ENCODE results near the gene GAB2.

GAB2 gene

DNA sequence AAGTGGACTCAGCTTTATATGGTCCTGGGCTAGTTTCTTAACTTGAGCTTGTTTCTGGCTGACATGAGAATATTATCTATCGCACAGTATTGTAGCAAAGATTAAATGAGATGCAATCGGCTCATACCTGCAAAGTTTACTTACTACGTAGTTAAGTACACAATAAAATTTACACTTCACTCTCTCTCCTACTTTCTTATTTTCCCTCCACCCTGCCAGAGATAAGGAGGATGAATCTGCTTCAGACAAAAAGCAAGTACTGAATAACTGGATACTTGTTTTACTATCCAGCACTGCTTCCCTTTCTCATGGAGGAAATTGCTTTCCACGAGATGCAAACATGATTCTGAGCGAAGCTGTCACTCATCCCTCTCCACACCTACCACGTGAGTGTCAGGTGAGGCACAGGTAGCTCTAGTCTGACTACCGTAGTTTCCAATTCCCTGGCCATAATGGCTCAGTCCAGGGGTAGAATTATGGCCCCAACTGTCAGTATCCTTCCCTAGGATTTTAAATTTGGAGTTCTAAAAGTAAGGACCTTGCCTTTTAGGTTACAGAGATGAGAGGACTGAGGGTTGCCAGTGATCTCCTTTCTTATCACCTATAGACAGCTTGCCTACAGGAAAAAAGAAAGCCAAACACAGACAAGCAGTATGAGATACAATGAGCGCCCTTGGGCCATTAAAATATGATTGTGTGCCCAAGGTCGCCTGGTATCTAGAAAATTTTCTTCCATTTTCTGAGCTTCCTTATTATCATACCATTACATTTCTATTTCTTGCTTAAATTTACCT, 39.8 kb downstream of the GAB2 start:
- DNase-seq (ENCODE audit: insufficient read length, low spot score) = no peak
- TF ChIP-seq PAX5 (IDR thresholded peaks at IDR 0.05; ENCODE audit: insufficient read depth, low read length, severe bottlenecking) (no peak), TAF1 (IDR thresholded peaks at IDR 0.05; ENCODE audit: low read depth, low read length) (no peak), POU2F2 (IDR thresholded peaks at IDR 0.05; ENCODE audit: low read depth, low read length) (no peak), POLR2AphosphoS5 (IDR thresholded peaks at IDR 0.05; ENCODE audit: low read depth, low read length) (no peak), POLR2A (IDR thresholded peaks at IDR 0.05; ENCODE audit: low read depth, low read length) (no peak), SPI1 (IDR thresholded peaks at IDR 0.05; ENCODE audit: low read depth, low read length) (no peak)
- no peak for FAIRE-seq

DNA sequence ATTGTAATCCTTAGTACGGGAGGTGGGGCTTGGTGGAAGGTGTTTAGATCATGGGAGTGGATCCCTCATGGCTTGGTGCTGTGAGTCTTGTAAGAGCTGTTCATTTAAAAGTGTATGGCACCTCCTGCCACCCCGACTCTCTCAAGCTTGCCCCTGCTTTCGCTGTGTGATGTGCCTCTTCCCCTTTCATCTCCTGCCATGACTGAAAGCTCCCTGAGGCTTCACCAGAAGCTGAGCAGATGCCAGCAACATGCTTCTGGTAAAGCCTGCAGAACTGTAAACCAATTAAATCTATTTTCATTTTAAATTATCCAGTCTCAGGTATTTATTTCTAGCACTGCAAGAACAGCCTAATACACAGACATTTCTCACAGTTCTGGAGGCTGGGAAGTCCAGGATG, 40.8 kb downstream of the GAB2 start:
- TF ChIP-seq POLR2A (IDR thresholded peaks at IDR 0.05; ENCODE audit: low read depth, low read length) = no peak
- no peak for TF ChIP-seq TAF1 (IDR thresholded peaks at IDR 0.05; ENCODE audit: low read depth, low read length)
- TF ChIP-seq SPI1 (IDR thresholded peaks at IDR 0.05; ENCODE audit: low read depth, low read length) = no peak
- TF ChIP-seq POU2F2 (IDR thresholded peaks at IDR 0.05; ENCODE audit: low read depth, low read length) = no peak
- TF ChIP-seq POLR2AphosphoS5 (IDR thresholded peaks at IDR 0.05; ENCODE audit: low read depth, low read length) = no peak
- TF ChIP-seq PAX5 (IDR thresholded peaks at IDR 0.05; ENCODE audit: insufficient read depth, low read length, severe bottlenecking) = no peak
- FAIRE-seq (no peak), DNase-seq (ENCODE audit: insufficient read length, low spot score) (no peak)

DNA sequence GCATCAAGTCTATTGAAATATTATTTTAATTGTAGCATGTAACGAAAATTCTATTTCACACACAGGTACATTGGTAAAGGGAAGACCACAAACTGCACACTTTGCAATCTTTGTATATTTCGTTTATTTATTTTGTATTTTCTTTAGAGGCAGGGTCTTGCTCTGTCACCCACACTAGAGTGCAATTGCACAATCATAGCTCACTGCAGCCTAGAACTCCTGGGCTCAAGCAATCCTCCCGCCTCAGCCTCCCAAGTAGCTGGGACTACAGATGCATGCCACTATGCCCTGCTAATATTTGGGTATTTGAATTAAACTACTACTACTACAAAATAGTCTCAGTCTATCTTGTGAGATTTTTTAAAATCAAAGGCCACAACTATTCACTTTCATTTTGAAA, 42.7 kb downstream of the GAB2 start:
- TF ChIP-seq POLR2AphosphoS5 (IDR thresholded peaks at IDR 0.05; ENCODE audit: low read depth, low read length) = no peak
- no peak for TF ChIP-seq PAX5 (IDR thresholded peaks at IDR 0.05; ENCODE audit: insufficient read depth, low read length, severe bottlenecking)
- TF ChIP-seq POU2F2 (IDR thresholded peaks at IDR 0.05; ENCODE audit: low read depth, low read length) = no peak
- TF ChIP-seq POLR2A (IDR thresholded peaks at IDR 0.05; ENCODE audit: low read depth, low read length) = no peak
- no peak for TF ChIP-seq SPI1 (IDR thresholded peaks at IDR 0.05; ENCODE audit: low read depth, low read length)
- TF ChIP-seq TAF1 (IDR thresholded peaks at IDR 0.05; ENCODE audit: low read depth, low read length) = no peak
- no peak for FAIRE-seq

DNA sequence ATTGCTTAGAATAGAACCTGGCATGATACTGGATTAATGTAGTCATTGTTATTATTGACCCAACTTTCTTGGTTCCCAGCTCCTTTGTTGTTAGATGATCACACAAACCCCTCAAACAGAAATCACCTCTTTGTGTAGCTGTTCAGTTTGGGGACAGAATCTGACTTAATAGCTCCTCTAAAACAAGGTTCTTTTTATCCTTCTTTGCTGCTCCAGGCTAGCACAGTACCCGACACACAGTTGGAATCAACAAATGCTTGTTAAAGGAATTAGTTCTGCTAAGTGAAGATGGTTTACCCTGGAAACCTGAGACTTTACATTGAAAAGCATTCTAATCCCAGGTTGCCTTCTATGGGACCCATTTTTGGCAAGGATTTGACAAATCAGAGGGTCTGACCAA, 43.9 kb downstream of the GAB2 start:
- TF ChIP-seq POLR2A (IDR thresholded peaks at IDR 0.05; ENCODE audit: low read depth, low read length) (no peak), SPI1 (IDR thresholded peaks at IDR 0.05; ENCODE audit: low read depth, low read length) (no peak)

More for the DNA sequence above, 42.7 kb downstream of the GAB2 start:
- DNase-seq (ENCODE audit: insufficient read length, low spot score) = no peak

DNA sequence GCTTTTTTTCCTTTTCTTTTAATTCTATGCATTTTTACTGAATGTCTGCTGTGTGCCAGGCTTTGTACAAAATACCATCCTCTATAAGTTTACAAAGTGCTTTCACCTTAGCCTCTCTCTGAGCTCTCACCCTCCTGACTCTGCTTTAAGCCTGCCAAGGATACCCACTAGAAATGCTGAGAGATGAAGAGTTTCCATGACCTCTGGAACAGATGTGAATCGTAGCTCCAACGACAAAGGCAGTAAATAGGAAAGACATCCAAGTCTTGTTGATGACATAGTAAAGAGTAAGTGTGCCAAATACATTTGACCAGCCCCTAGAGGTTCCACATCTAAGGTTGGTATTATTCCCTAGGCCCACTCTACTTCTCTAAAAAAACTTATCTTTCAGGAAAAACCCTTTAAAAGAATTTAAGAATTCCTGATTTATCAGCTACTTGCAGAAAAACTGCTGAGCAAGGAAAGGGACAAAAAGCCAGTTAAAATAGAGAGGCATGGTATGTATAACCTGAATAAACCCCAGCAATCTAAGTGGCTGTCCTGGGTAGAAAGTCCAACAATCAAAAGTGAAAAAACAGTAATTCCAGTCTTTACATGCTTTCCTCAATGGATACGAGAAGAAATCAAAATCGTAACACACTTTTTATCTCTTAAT, 45.4 kb downstream of the GAB2 start:
- DNase-seq (ENCODE audit: insufficient read length, low spot score) (no peak), FAIRE-seq (no peak)

More for the DNA sequence above, 43.9 kb downstream of the GAB2 start:
- FAIRE-seq (no peak), DNase-seq (ENCODE audit: insufficient read length, low spot score) (no peak)

DNA sequence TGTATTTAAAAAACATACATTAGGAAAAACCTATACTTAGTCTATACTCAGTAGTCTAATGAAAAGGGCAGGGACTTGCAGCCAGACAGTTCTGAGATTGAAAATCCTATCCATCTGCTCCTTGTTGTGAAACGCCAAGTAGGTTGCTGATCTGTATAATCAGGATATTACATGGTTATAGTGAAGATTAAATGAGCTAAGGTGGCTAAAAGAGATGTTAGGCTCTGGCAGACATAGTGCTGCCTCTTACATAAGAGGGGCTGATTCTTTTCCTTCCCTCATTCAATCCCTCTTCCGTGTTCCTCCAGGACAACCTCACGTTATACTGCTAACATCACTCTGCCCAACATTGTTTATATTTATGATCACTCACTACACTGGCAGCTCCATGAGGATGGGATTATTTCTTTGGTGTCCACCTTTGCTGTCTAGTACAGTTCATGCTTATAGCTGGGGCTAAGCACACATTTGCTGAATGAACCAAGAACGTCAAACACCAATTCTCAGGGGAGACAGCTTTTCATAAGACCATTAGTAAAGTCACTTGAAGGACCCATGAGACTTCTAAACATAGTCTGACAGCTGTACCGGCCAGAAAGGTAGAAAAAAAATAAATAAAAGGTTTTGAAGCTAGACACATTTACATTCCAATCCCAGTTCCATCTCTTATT, 46.3 kb downstream of the GAB2 start:
- TF ChIP-seq POLR2A (IDR thresholded peaks at IDR 0.05; ENCODE audit: low read depth, low read length) (no peak), POLR2AphosphoS5 (IDR thresholded peaks at IDR 0.05; ENCODE audit: low read depth, low read length) (no peak), SPI1 (IDR thresholded peaks at IDR 0.05; ENCODE audit: low read depth, low read length) (no peak)
- DNase-seq (ENCODE audit: insufficient read length, low spot score) = no peak
- FAIRE-seq = peak; percentile 67

More for the DNA sequence above, 45.4 kb downstream of the GAB2 start:
- no peak for TF ChIP-seq POLR2A (IDR thresholded peaks at IDR 0.05; ENCODE audit: low read depth, low read length)
- TF ChIP-seq PAX5 (IDR thresholded peaks at IDR 0.05; ENCODE audit: insufficient read depth, low read length, severe bottlenecking) = no peak
- no peak for TF ChIP-seq POU2F2 (IDR thresholded peaks at IDR 0.05; ENCODE audit: low read depth, low read length)
- TF ChIP-seq SPI1 (IDR thresholded peaks at IDR 0.05; ENCODE audit: low read depth, low read length) = no peak
- no peak for TF ChIP-seq POLR2AphosphoS5 (IDR thresholded peaks at IDR 0.05; ENCODE audit: low read depth, low read length)
- TF ChIP-seq TAF1 (IDR thresholded peaks at IDR 0.05; ENCODE audit: low read depth, low read length) = no peak

DNA sequence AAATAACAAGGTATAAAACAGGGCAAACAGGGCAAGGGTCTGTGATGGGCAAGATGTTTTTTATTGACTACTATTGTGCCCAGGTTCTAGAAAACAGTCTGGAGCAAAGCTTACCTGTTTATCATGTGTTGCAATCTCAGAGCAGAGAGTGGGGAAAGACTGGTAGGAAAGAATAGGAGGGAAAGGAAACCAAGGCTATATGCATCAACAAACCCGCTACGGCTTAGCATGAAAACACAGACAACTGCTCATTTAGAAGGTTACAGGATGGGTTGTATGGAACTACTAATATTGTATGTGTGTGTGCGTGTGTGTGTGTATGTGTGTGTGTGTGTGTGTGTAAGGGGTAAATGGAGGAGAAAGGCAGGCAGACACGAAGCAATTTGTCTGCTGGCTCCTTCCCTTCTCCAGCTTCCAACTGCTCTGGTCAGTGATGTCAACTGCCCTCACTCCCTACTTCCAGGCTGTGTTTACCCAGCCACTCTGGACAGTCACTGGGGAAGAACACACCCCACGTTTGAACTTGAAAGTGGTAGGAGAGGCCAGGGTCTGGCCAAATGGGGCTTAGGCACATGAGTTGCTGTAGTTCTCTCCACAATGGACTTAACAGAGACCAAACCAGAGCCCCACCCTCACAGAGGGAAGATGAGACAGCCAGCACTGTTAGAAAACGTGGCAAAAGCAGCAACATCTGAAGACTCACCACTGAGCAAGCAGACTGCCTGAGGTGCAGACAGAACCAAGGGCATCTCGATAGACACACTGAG, 47.0 kb downstream of the GAB2 start:
- peak; percentile 67 for FAIRE-seq
- TF ChIP-seq PAX5 (IDR thresholded peaks at IDR 0.05; ENCODE audit: insufficient read depth, low read length, severe bottlenecking) (no peak), POLR2A (IDR thresholded peaks at IDR 0.05; ENCODE audit: low read depth, low read length) (no peak), POU2F2 (IDR thresholded peaks at IDR 0.05; ENCODE audit: low read depth, low read length) (no peak), SPI1 (IDR thresholded peaks at IDR 0.05; ENCODE audit: low read depth, low read length) (no peak), POLR2AphosphoS5 (IDR thresholded peaks at IDR 0.05; ENCODE audit: low read depth, low read length) (no peak)
- no peak for DNase-seq (ENCODE audit: insufficient read length, low spot score)

DNA sequence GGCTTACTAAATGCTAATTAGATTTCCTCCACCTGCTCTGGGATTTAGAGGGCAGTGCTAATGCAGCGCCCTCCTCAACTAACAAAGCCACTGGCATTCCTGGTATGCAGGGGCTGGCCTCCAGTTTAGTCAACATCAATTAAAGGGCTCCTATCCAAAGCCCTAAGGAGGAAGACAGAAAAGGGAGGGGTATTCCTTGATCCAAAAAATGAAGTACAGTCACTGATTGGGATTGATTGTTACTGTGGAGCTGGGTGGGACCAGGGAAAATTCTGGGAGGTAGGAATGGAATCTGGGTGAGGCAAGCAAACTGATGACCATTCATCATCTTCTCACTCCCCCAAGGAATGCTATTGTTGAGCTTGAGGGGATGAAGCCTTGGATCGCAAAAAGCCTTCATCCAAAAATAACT, 52.2 kb downstream of the GAB2 start:
- DNase-seq (ENCODE audit: insufficient read length, low spot score) (no peak), FAIRE-seq (no peak)

DNA sequence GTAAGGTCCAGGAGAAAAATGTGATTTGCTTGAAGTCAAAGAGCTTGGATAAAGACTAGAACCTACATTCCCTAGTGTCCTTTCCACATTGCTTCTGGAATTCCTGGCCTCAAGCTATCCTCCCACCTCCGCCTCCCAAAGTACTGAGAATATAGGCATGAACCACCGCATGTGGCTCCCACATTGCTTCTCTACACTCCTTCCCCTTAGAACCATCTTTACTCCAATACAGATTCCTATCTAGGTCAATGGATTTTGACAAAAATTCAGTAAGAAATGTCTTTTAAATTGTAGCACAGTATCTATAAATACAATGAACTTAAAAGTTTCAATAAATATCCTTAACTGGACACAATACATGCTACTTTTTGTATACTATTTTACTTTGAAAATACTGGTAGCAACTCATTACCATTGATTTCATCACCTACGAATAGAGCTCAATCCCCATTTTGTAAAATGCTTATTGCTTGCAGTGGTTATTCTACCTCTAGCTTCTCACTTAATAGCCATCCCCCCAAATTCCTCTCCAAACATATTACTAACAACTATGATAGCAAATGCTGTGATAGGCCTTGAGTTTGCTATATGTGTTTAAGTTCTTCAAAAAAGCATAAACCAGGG, 53.4 kb downstream of the GAB2 start:
- no peak for DNase-seq (ENCODE audit: insufficient read length, low spot score)
- FAIRE-seq = no peak
- no peak for TF ChIP-seq TAF1 (IDR thresholded peaks at IDR 0.05; ENCODE audit: low read depth, low read length)
- TF ChIP-seq POU2F2 (IDR thresholded peaks at IDR 0.05; ENCODE audit: low read depth, low read length) = no peak
- no peak for TF ChIP-seq SPI1 (IDR thresholded peaks at IDR 0.05; ENCODE audit: low read depth, low read length)
- no peak for TF ChIP-seq PAX5 (IDR thresholded peaks at IDR 0.05; ENCODE audit: insufficient read depth, low read length, severe bottlenecking)
- no peak for TF ChIP-seq POLR2A (IDR thresholded peaks at IDR 0.05; ENCODE audit: low read depth, low read length)
- no peak for TF ChIP-seq POLR2AphosphoS5 (IDR thresholded peaks at IDR 0.05; ENCODE audit: low read depth, low read length)

More for the DNA sequence above, 52.2 kb downstream of the GAB2 start:
- no peak for TF ChIP-seq SPI1 (IDR thresholded peaks at IDR 0.05; ENCODE audit: low read depth, low read length)
- no peak for TF ChIP-seq TAF1 (IDR thresholded peaks at IDR 0.05; ENCODE audit: low read depth, low read length)
- no peak for TF ChIP-seq POLR2AphosphoS5 (IDR thresholded peaks at IDR 0.05; ENCODE audit: low read depth, low read length)
